OCI-LY7 (cell line): ENCODE measurements around the gene ACTA2. TPM values are rescaled to one million over a fixed set of nuclear protein-coding genes. Genes with fewer than 3 reads are reported as not detected.
A peak's percentile ranks its signal among the peaks of the same experiment; 100 is the strongest.

Source experiments
- BruUV-seq: library from RNA; stranded (reverse); fragments of 400-500 nt; replicated peaks from 2 replicates; lab custom pipeline; 2021; lab: Mats Ljungman, UMichigan
- CTCF ChIA-PET: fragments of 300-600 bp; sonication (Branson Sonifier 250); formaldehyde crosslinking; loops from one replicate; lab custom pipeline; 2022; ENCODE audit warnings: antibody characterized with exemption; ENCODE audit not compliant: unreplicated experiment; lab: Charles Lee
- POLR2A ChIA-PET: fragments of 300-600 bp; sonication (Branson Sonifier 250); formaldehyde crosslinking; loops from one replicate; lab custom pipeline; 2022; ENCODE audit warnings: antibody characterized with exemption; lab: Charles Lee
- DNase-seq: peaks from one replicate; pipeline ENCODE4 v3.0.0-alpha.2; 2015; ENCODE audit warnings: low spot score
- H2AFZ ChIP-seq: fragments of 200-600 bp; sonication (generic), shearing (Covaris generic); 2 replicates; pipeline ENCODE4 v1.6.1; 2014; ENCODE audit warnings: mild to moderate bottlenecking, antibody characterized with exemption, low read length, moderate library complexity
- H3K27ac ChIP-seq: fragments of 200-600 bp; sonication (generic); 2 replicates; pipeline ENCODE4 v1.5.1; 2014; ENCODE audit warnings: mixed run types, low read depth, mild to moderate bottlenecking, moderate library complexity, low read length, inconsistent platforms; ENCODE audit not compliant: poor library complexity, severe bottlenecking
- H3K36me3 ChIP-seq: fragments of 200-600 bp; sonication (generic); 2 replicates; pipeline ENCODE4 v1.6.1; 2014; ENCODE audit warnings: mild to moderate bottlenecking, antibody characterized with exemption, low read length, moderate library complexity, mixed read lengths; ENCODE audit not compliant: insufficient read depth
- H3K4me1 ChIP-seq: fragments of 200-600 bp; sonication (generic); 2 replicates; pipeline ENCODE4 v1.5.1; 2014; ENCODE audit warnings: mild to moderate bottlenecking, low read length; ENCODE audit not compliant: insufficient read depth, poor library complexity, severe bottlenecking
- H3K4me2 ChIP-seq: fragments of 200-600 bp; sonication (generic); 2 replicates; pipeline ENCODE4 v1.6.1; 2014; ENCODE audit warnings: mild to moderate bottlenecking, low read length
- H3K4me3 ChIP-seq: fragments of 200-600 bp; sonication (generic); 2 replicates; pipeline ENCODE4 v1.5.1; 2014; ENCODE audit warnings: mild to moderate bottlenecking, low read depth, low read length; ENCODE audit not compliant: poor library complexity, severe bottlenecking
- H3K79me2 ChIP-seq: fragments of 200-600 bp; sonication (generic); 2 replicates; pipeline ENCODE4 v1.6.1; 2016; ENCODE audit warnings: low read depth, mild to moderate bottlenecking, low read length, moderate library complexity, mixed read lengths; ENCODE audit not compliant: insufficient read depth
- H3K9me2 ChIP-seq: fragments of 200-600 bp; sonication (generic); 2 replicates; pipeline ENCODE4 v1.6.1; 2016; ENCODE audit warnings: mild to moderate bottlenecking, low read length, mixed read lengths; ENCODE audit not compliant: insufficient read depth
- H3K9me3 ChIP-seq: fragments of 200-600 bp; sonication (generic); 2 replicates; pipeline ENCODE4 v1.6.1; 2014; ENCODE audit warnings: mild to moderate bottlenecking, mixed run types, low read length, mixed read lengths
- H4K20me1 ChIP-seq: fragments of 200-600 bp; sonication (generic); 2 replicates; pipeline ENCODE4 v1.6.1; 2014; ENCODE audit warnings: mild to moderate bottlenecking, antibody characterized with exemption, low read length, moderate library complexity, mixed read lengths; ENCODE audit not compliant: insufficient read depth
- CTCF ChIP-seq: fragments of 200-600 bp; sonication (generic); conservative IDR thresholded peaks from 2 replicates; pipeline ENCODE4 v1.5.1; 2014; ENCODE audit warnings: mild to moderate bottlenecking, antibody characterized with exemption, low read length, moderate library complexity, mixed read lengths
- EZH2phosphoT487 ChIP-seq: fragments of 200-600 bp; sonication (generic); IDR thresholded peaks from 2 replicates; pipeline ENCODE4 v1.6.1; 2018; ENCODE audit warnings: low read depth, borderline replicate concordance, mild to moderate bottlenecking, mixed run types, antibody characterized with exemption, low read length, moderate library complexity, mixed read lengths
- intact Hi-C: fragments of 100-400 bp; cut with micrococcal nuclease; formaldehyde crosslinking; loops from one replicate; pipeline ENCODE4 v1.10.0; 2022; ENCODE audit not compliant: unreplicated experiment
- total RNA-seq, 2 experiments: library from RNA; depleted of rRNA in 1 of 2; stranded (reverse); fragments of >200 nt in 1 of 2; shearing (Covaris generic) in 1 of 2; gene quantifications; 2 replicates each; pipeline ENCODE4 v1.2.3, GENCODE V29; 2014 to 2022

ACTA2 gene
- total RNA-seq, 2 experiments from 2014 or later = 1.4 to 3.3 TPM

GRCh38 chr10:88898727-88899126 is 53.8 kb downstream of the ACTA2 start:
- Histone ChIP-seq H3K9me2 (no peaks in the 10 kb centered on the region), H3K4me3 (no peak overlapping the region), H3K4me1 (peaks cover 60% of the 10 kb centered on the region), H3K4me2 (peak overlapping the region; percentile 13; the same call in 1 of the 2 replicates), H2AFZ (no peak overlapping the region), H3K36me3 (peaks cover 65% of the 10 kb centered on the region), H3K27ac (no peak overlapping the region), H3K79me2 (peaks cover 62% of the 10 kb centered on the region), H4K20me1 (no peaks in the 10 kb centered on the region), H3K9me3 (no peaks in the 10 kb centered on the region)
- no peak for TF ChIP-seq CTCF
- TF ChIP-seq EZH2phosphoT487 = no peak
- POLR2A ChIA-PET = interaction anchor here (0.9 to 6.8 kb wide), 5 partner anchors 9 to 1310 kb away, joined by 3 to 201 read pairs (median 6); partner anchors contain the start of genes FAS and STAMBPL1
- no TSS peak for BruUV-seq
- CTCF ChIA-PET = interaction anchor here (0.9 kb wide), 1 partner anchor 10 kb away, joined by 3 read pairs; no protein-coding TSS in a partner anchor
- intact Hi-C loops = no loop called here
- DNase-seq = no peak

- Histone ChIP-seq H3K36me3 (peaks cover 56% of the 10 kb centered on the region), H2AFZ (no peak overlapping the region), H3K4me1 (peaks cover 61% of the 10 kb centered on the region), H3K4me3 (no peak overlapping the region), H3K79me2 (peaks cover 72% of the 10 kb centered on the region), H3K9me3 (no peaks in the 10 kb centered on the region), H4K20me1 (no peaks in the 10 kb centered on the region), H3K9me2 (no peaks in the 10 kb centered on the region), H3K27ac (no peak overlapping the region), H3K4me2 (peak overlapping the region; percentile 13)
- no peak for DNase-seq
- intact Hi-C loops = no loop called here
- BruUV-seq = no TSS peak
- TF ChIP-seq CTCF = no peak
- TF ChIP-seq EZH2phosphoT487 = no peak
- ChIA-PET POLR2A (interaction anchor here (1.9 to 6.8 kb wide), 2 partner anchors 12 to 96 kb away, joined by 6 to 201 read pairs; partner anchors contain the start of gene STAMBPL1), CTCF (no interaction called here)
Observed at GRCh38 chr10:88896994-88897853, 55.3 kb downstream of the ACTA2 start.
